BLaER1 treated with 17β-estradiol and CSF1 and Interleukin-3, amounts not matched to agents 10 nM and 100 nM (cell line): ENCODE data around the gene CTDSP2.
A peak's percentile ranks its signal among the peaks of the same experiment; 100 is the strongest.
"Not testable (repeated sequence)": the region's sequence is repeated elsewhere in the genome, so short reads cannot be mapped to it uniquely, and the experiment has no call there.

Source experiments
- H3K27ac ChIP-seq, 11 experiments: shearing (Covaris generic); formaldehyde crosslinking; 2 replicates each; pipeline ENCODE4 v1.8.1; 2022
- H3K27me3 ChIP-seq, 11 experiments: shearing (Covaris generic); formaldehyde crosslinking; 2 replicates each; pipeline ENCODE4 v1.8.1; 2022
- H3K36me3 ChIP-seq, 11 experiments: shearing (Covaris generic); formaldehyde crosslinking; 2 replicates each; pipeline ENCODE4 v1.8.1; 2022
- H3K4me1 ChIP-seq, 10 experiments: shearing (Covaris generic); formaldehyde crosslinking; 2 replicates each; pipeline ENCODE4 v1.8.1; 2022
- H3K4me2 ChIP-seq, 11 experiments: shearing (Covaris generic); formaldehyde crosslinking; 2 replicates each; pipeline ENCODE4 v1.8.1; 2022
- H3K4me3 ChIP-seq, 10 experiments: shearing (Covaris generic); formaldehyde crosslinking; 2 replicates each; pipeline ENCODE4 v1.8.1; 2022
- H3K9ac ChIP-seq, 11 experiments: shearing (Covaris generic); formaldehyde crosslinking; 2 replicates each; pipeline ENCODE4 v1.8.1; 2022
- H3K9me3 ChIP-seq, 11 experiments: shearing (Covaris generic); formaldehyde crosslinking; replicated peaks in 1 of 11; 2 replicates each; pipeline ENCODE4 v1.8.1; 2022
- H4K20me1 ChIP-seq, 11 experiments: shearing (Covaris generic); formaldehyde crosslinking; 2 replicates each; pipeline ENCODE4 v1.8.1; 2022
- Cebpa-rat ChIP-seq, 11 experiments: shearing (Covaris generic); IDR thresholded peaks; 2 replicates each; pipeline ENCODE4 v1.8.1; 2022

CTDSP2 gene

GRCh38 chr12:57863676-57864075, 17.1 kb upstream of the CTDSP2 start:
- H3K9me3 ChIP-seq, result no peaks in the 10 kb centered on the region
- no peak overlapping the region for H3K27ac ChIP-seq
- peaks cover 7 to 43% (median 26%) of the 10 kb centered on the region in 11 experiments; a peak in 15 of 22 replicates for H3K27me3 ChIP-seq
- no peaks in the 10 kb centered on the region for H4K20me1 ChIP-seq
- H3K4me3 ChIP-seq, result no peak overlapping the region
- TF ChIP-seq Cebpa-rat (IDR thresholded peaks at IDR 0.05), result no peak
- peak overlapping the region in 5 of 11 experiments; percentile 96 to 97 (median 96); a peak in 7 of 22 replicates for H3K4me2 ChIP-seq
- no peaks in the 10 kb centered on the region for H3K36me3 ChIP-seq
- H3K4me1 ChIP-seq, result peaks cover 15 to 26% (median 21%) of the 10 kb centered on the region in 10 experiments
- no peak overlapping the region for H3K9ac ChIP-seq

GRCh38 chr12:57861967-57862366, 15.4 kb upstream of the CTDSP2 start:
- Histone ChIP-seq H3K4me1 (peaks cover 14 to 21% (median 18%) of the 10 kb centered on the region in 10 experiments), H4K20me1 (no peaks in the 10 kb centered on the region), H3K27ac (no peak overlapping the region), H3K27me3 (peaks cover 7 to 43% (median 26%) of the 10 kb centered on the region in 11 experiments; a peak in 15 of 22 replicates), H3K36me3 (no peaks in the 10 kb centered on the region), H3K9me3 (no peaks in the 10 kb centered on the region), H3K4me2 (0 out of 22 replicates have a peak overlapping the region, but pooled peaks of 1 of the 11 experiments have one; percentile 6), H3K4me3 (no peak overlapping the region), H3K9ac (no peak overlapping the region)
- no peak for TF ChIP-seq Cebpa-rat (IDR thresholded peaks at IDR 0.05)

GRCh38 chr12:57860883-57861282, 14.4 kb upstream of the CTDSP2 start:
- H3K4me2 ChIP-seq, H3K27ac ChIP-seq, H3K9me3 ChIP-seq, H3K9ac ChIP-seq, H3K36me3 ChIP-seq, H4K20me1 ChIP-seq, H3K4me3 ChIP-seq: not testable (repeated sequence)
- peaks cover 14 to 21% (median 18%) of the 10 kb centered on the region in 10 experiments for H3K4me1 ChIP-seq
- peaks cover 8 to 46% (median 29%) of the 10 kb centered on the region in 11 experiments; a peak in 17 of 22 replicates for H3K27me3 ChIP-seq

GRCh38 chr12:57859121-57859520, 12.6 kb upstream of the CTDSP2 start:
- Histone ChIP-seq H3K4me2 (no peak overlapping the region), H3K4me1 (peaks cover 15 to 19% (median 18%) of the 10 kb centered on the region in 10 experiments), H3K27ac (no peak overlapping the region), H3K4me3 (no peak overlapping the region), H3K9ac (no peak overlapping the region), H3K36me3 (no peaks in the 10 kb centered on the region), H3K9me3 (peaks cover 0 to 7% (median 4%) of the 10 kb centered on the region in 11 experiments; a peak in 9 of 22 replicates), H4K20me1 (no peaks in the 10 kb centered on the region), H3K27me3 (peaks cover 13 to 48% (median 31%) of the 10 kb centered on the region in 11 experiments; a peak in 20 of 22 replicates)
- no peak for TF ChIP-seq Cebpa-rat (IDR thresholded peaks at IDR 0.05)

GRCh38 chr12:57858123-57858522, 11.6 kb upstream of the CTDSP2 start:
- H3K36me3 ChIP-seq, H3K9ac ChIP-seq, H4K20me1 ChIP-seq, H3K4me3 ChIP-seq, H3K27ac ChIP-seq, H3K9me3 ChIP-seq, H3K4me2 ChIP-seq: not testable (repeated sequence)
- Histone ChIP-seq H3K4me1 (peaks cover 14 to 25% (median 17%) of the 10 kb centered on the region in 10 experiments), H3K27me3 (peaks cover 23 to 48% (median 34%) of the 10 kb centered on the region in 11 experiments)

GRCh38 chr12:57854965-57855364, 8.4 kb upstream of the CTDSP2 start:
- peaks cover 0 to 7% (median 5%) of the 10 kb centered on the region in 11 experiments; a peak in 9 of 22 replicates for H3K9me3 ChIP-seq
- H3K9ac ChIP-seq, result no peak overlapping the region
- H3K36me3 ChIP-seq, result no peaks in the 10 kb centered on the region
- no peak for TF ChIP-seq Cebpa-rat (IDR thresholded peaks at IDR 0.05)
- H3K4me2 ChIP-seq, result peak overlapping the region; percentile 31 to 90 (median 71); a peak in 21 of 22 replicates
- H3K27me3 ChIP-seq, result peaks cover 52 to 75% (median 65%) of the 10 kb centered on the region in 11 experiments
- no peak overlapping the region for H3K4me3 ChIP-seq
- H3K27ac ChIP-seq, result no peak overlapping the region
- peaks cover 0 to 24% (median 0%) of the 10 kb centered on the region in 11 experiments; a peak in 8 of 22 replicates for H4K20me1 ChIP-seq
- H3K4me1 ChIP-seq, result peaks cover 21 to 56% (median 28%) of the 10 kb centered on the region in 10 experiments

GRCh38 chr12:57853864-57854556, 7.5 kb upstream of the CTDSP2 start:
- Histone ChIP-seq H3K27me3 (peaks cover 47 to 77% (median 68%) of the 10 kb centered on the region in 11 experiments), H3K4me1 (peaks cover 21 to 57% (median 28%) of the 10 kb centered on the region in 10 experiments), H3K27ac (no peak overlapping the region), H3K9ac (no peak overlapping the region), H3K4me3 (no peak overlapping the region), H4K20me1 (peaks cover 0 to 24% (median 0%) of the 10 kb centered on the region in 11 experiments; a peak in 8 of 22 replicates), H3K9me3 (peaks cover 0 to 7% (median 5%) of the 10 kb centered on the region in 11 experiments; a peak in 9 of 22 replicates), H3K36me3 (no peaks in the 10 kb centered on the region), H3K4me2 (peak overlapping the region in 6 of 11 experiments; percentile 71 to 91 (median 73); a peak in 16 of 22 replicates)
- TF ChIP-seq Cebpa-rat (IDR thresholded peaks at IDR 0.05), result no peak

GRCh38 chr12:57852620-57853500, 6.3 kb upstream of the CTDSP2 start:
- H3K27ac ChIP-seq, result no peak overlapping the region
- peak overlapping the region in 2 of 11 experiments; percentile 32 to 44; a peak in 3 of 22 replicates for H3K9ac ChIP-seq
- peaks cover 25 to 66% (median 34%) of the 10 kb centered on the region in 10 experiments for H3K4me1 ChIP-seq
- no peak for TF ChIP-seq Cebpa-rat (IDR thresholded peaks at IDR 0.05)
- peaks cover 0 to 24% (median 0%) of the 10 kb centered on the region in 11 experiments; a peak in 8 of 22 replicates for H4K20me1 ChIP-seq
- H3K36me3 ChIP-seq, result no peaks in the 10 kb centered on the region
- H3K4me3 ChIP-seq, result peak overlapping the region in 6 of 10 experiments; percentile 19 to 58 (median 42); a peak in 12 of 20 replicates
- H3K4me2 ChIP-seq, result peak overlapping the region; percentile 38 to 91 (median 55); a peak in 21 of 22 replicates
- H3K9me3 ChIP-seq, result peaks cover 0 to 7% (median 5%) of the 10 kb centered on the region in 11 experiments; a peak in 9 of 22 replicates
- H3K27me3 ChIP-seq, result peaks cover 47 to 77% (median 68%) of the 10 kb centered on the region in 11 experiments
